ENCODE data around the gene GALP.
"Not testable (repeated sequence)": the region's sequence is repeated elsewhere in the genome, so short reads cannot be mapped to it uniquely, and the experiment has no call there.

Gene GALP

DNA sequence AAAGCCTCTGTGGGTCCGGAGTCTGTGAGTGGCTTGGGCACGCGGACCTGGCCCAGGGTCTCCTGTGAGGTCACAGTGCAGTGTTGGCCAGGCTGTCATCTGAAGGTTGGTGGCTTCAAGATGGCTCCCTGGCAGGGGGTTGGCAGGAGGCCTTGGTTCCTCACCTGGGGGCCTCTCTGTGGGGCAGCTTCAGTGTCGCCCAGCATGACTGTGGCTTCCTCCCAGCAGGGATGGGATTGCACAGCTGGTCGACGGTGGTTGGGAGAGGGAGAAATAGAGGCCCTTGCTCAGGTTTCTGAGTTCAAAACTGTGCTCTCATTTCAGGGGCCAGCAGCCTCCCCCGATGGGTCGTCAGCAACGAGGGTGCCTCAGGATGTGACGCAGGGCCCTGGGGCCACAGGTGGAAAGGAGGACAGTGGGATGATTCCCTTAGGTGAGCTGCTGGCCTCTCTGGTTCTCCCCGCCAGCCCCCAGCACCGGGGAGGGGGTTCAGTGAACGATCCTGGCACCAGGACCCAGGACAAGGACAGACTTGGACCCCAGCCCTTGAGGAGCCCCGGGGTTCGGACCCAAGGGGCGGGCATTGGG lies 17.5 kb upstream of the GALP start:
- H3K4me3 ChIP-seq (ENCODE audit: low read length), result no peak overlapping the region
- no peak for TF ChIP-seq ZNF274 (IDR thresholded peaks at IDR 0.05; ENCODE audit: low read depth, low read length)

DNA sequence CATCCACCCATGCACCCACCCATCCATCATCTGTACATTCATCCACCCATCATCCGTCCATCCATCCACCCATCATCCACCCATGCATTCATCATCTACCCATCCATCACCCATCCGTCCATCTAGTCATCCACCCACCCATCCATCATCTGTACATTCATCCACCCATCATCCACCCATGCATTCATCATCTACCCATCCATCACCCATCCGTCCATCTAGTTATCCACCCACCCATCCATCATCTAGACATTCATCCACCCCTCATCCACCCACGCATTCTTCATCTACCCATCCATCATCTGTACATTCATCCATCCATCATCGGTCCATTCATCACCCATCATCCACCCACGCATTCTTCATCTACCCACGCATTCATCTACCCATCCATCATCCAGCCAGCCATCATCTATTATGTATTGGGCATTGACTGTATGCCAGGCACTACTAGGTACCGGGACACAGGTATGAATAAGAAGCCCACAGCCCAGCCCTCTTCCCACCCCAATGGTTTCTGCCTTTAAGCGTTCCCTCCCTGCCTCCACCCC lies 16.7 kb upstream of the GALP start:
- H3K4me3 ChIP-seq (ENCODE audit: low read length), result no peak overlapping the region
- TF ChIP-seq ZNF274 (IDR thresholded peaks at IDR 0.05; ENCODE audit: low read depth, low read length), result no peak

DNA sequence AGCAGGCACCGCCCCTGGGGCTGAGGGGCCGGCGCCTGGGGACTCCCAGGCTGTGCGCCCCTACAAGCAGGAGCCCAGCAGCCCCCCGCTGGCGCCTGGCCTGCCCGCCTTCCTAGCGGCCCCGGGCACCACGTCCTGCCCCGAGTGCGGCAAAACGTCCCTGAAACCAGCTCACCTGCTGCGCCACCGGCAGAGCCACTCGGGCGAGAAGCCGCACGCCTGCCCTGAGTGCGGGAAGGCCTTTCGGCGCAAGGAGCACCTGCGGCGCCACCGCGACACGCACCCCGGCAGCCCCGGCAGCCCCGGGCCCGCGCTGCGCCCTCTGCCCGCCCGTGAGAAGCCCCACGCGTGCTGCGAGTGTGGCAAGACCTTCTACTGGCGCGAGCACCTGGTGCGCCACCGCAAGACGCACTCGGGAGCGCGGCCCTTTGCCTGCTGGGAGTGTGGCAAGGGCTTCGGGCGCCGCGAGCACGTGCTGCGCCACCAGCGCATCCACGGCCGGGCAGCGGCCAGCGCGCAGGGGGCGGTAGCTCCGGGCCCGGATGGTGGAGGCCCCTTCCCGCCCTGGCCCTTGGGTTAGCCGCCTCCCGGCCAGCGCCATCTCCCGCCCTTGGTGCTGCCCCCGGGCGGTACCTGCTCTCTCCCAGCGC lies 16.1 kb upstream of the GALP start:
- TF ChIP-seq ZNF274 (IDR thresholded peaks at IDR 0.05; ENCODE audit: low read depth, low read length), result no peak
- no peak overlapping the region for H3K4me3 ChIP-seq (ENCODE audit: low read length)

DNA sequence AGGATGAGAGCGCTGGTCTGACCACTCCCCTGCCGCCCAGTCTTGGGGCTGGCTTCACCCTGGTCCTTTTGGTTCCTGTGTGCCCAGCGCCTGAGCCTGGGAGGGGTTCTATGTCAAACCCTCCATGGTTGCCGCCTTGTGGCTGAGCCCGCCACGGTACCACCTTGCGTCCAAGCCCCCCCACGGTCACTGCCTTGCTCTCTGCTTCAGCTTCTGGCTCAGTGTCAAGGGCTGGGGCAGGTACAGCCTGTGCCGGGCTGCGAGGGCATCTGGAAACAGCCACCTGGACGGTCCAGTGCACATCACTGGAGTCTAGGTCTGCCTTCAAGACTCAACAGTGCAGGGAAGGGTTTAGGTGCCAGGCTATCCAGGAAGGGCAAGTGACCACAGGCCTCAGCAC lies 14.3 kb upstream of the GALP start:
- no peak overlapping the region for H3K4me3 ChIP-seq (ENCODE audit: low read length)
- TF ChIP-seq ZNF274 (IDR thresholded peaks at IDR 0.05; ENCODE audit: low read depth, low read length), result no peak

DNA sequence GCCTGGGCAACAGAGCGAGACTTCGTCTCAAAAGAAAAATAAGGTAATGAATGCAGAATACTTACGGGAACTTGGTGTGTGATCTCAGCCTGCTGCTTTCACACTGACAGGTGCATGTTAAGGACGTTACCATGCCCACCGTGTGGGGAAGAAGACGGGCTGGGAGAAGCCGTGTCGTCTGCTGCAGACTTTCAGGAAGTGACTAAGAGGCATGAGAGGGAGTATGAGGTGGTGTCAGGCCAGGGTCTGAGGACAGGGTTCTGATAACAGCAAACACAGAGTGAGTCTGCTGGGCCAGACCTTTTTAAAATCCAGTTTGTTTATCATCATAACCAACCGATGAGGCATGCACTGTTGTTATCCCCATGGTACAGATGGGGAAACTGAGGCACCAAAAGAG lies 13.6 kb upstream of the GALP start:
- no peak for TF ChIP-seq ZNF274 (IDR thresholded peaks at IDR 0.05; ENCODE audit: low read depth, low read length)

DNA sequence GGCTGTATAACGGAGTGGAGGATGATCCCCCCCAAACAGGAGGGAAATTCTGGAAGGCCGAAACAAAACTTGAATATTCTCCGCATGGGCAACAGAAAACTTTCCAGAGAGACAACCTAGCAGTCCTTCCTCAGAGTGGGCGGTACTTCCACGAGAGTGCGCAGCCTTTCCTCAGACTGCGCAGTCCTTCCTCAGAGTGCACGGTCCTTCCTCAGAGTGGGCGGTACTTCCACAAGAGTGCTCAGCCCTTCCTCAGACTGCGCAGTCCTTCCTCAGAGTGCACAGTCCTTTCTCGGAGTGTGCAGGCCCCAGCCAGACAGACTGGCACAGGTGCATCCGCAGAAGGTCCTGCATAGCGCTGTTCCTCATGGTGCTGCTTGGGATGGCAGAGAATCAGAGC lies 12.7 kb upstream of the GALP start:
- H3K4me3 ChIP-seq (ENCODE audit: low read length), result no peak overlapping the region
- TF ChIP-seq ZNF274 (IDR thresholded peaks at IDR 0.05; ENCODE audit: low read depth, low read length), result no peak

More for the DNA sequence above, 13.6 kb upstream of the GALP start:
- no peak overlapping the region for H3K4me3 ChIP-seq (ENCODE audit: low read length)

DNA sequence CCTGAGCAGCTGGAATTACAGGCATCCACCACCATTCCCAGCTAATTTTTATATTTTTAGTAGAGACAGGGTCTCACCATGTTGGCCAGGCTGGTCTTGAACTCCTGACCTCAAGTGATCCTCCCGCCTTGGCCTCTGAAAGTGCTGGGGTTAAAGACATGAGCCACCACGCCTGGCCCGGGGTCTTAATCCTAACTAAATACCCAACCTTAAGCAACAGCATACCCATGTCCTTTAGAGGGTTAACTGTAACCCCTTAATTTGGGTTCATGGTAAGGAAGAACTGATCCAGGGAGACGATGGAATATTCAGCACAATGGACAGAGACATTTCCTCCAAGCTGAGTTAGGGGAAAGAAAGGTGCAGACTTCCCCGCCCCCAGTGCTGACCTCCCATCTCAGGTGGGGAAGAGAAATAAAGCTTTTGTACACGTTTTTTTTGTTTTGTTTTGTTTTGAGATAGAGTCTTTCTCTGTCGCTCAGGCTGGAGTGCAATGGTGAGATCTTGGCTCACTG lies 8.7 kb upstream of the GALP start:
- no peak for TF ChIP-seq ZNF274 (IDR thresholded peaks at IDR 0.05; ENCODE audit: low read depth, low read length)

DNA sequence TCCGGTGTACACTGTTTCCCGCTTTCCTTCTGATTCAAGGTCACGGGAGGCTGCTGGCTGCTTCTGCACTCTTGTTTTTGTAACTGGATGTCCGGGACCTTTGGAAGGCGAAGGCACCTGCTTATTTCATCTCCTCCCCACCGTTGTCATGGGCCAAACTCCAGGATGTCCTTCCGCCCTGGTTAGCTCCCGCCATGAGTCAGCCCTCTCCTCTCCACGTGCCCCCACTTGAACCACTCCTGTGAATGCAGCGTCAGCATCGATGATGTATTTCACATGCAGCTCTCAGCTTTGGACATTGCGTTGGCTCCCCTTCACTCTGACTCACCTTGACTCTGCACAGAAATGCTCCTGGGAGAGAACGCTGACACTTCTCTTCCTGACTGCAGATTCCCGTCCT lies 5.5 kb upstream of the GALP start:
- no peak for TF ChIP-seq ZNF274 (IDR thresholded peaks at IDR 0.05; ENCODE audit: low read depth, low read length)

More for the DNA sequence above, 8.7 kb upstream of the GALP start:
- no peak overlapping the region for H3K4me3 ChIP-seq (ENCODE audit: low read length)

DNA sequence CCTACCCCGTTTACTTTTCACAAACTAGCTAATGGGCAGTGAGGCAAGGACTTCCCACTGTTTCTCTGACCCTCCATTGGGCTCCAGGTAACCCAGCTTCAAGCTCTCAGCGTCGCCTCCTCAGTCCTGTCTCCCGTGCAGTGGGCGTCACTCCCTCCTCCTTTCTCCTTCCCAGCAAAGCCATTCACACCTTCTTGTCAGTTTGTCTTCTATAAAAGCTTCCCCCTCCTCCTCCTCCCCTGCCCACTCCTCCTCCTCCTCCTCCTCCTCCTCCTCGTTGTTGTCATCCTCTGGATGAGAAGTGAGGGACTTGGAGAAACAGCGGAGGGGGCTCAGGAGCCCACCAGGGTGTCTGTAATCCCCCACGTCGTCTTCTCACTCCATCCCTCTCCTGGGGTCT lies 1.7 kb upstream of the GALP start:
- TF ChIP-seq ZNF274 (IDR thresholded peaks at IDR 0.05; ENCODE audit: low read depth, low read length), result no peak
- H3K4me3 ChIP-seq (ENCODE audit: low read length), result no peak overlapping the region

More for the DNA sequence above, 5.5 kb upstream of the GALP start:
- H3K4me3 ChIP-seq (ENCODE audit: low read length), result no peak overlapping the region

DNA sequence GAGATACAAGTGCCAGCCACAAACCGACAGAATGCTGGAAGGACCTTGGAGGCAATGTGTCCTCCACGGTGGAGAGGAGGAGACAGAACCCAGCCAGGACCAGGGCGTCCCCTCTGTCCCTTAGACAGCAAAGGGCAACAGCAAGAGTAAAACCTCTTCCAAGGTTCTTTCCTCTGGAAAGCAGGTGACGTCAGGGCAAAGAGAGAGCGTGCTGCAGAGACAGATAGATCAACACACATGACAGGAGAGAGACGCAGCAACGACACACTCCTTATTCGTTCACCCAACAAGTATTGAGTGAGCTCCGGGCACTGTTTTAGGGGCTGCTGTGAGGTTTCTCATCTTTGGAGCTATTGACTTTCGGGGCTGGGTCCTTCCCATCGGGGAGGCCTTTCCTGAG lies 1.3 kb upstream of the GALP start:
- H3K4me3 ChIP-seq (ENCODE audit: low read length), result no peak overlapping the region
- TF ChIP-seq ZNF274 (IDR thresholded peaks at IDR 0.05; ENCODE audit: low read depth, low read length), result no peak

DNA sequence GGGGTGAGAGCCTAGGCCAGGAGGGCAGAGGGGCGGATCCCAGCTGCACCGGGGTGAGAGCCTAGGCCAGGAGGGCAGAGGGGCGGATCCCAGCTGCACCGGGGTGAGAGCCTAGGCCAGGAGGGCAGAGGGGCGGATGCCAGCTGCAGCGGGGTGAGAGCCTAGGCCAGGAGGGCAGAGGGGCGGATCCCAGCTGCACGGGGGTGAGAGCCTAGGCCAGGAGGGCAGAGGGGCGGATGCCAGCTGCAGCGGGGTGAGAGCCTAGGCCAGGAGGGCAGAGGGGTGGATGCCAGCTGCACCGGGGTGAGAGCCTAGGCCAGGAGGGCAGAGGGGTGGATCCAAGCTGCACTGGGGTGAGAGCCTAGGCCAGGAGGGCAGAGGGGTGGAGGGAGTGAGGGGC lies 502 bp downstream of the GALP start:
- H3K4me3 ChIP-seq (ENCODE audit: low read length), result not testable (repeated sequence)

DNA sequence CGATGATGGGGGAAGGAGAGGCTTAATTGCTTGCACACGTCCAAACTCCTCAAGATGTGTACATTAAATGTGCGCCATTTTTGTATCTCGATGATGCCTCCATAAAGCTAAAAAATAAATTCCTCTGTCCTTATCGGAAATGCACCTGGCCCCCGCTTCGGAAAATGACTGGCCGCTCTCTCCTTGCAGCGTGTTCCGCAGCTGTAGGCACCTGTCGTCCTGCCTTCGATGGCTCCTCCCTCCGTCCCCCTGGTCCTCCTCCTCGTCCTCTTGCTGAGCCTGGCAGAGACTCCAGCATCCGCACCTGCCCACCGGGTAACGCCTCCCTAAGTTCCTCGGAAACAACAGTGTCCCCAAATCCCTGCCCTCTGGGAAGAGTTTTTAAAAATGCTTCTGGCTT lies 1.1 kb downstream of the GALP start:
- no peak for TF ChIP-seq ZNF274 (IDR thresholded peaks at IDR 0.05; ENCODE audit: low read depth, low read length)
- H3K4me3 ChIP-seq (ENCODE audit: low read length), result no peak overlapping the region

DNA sequence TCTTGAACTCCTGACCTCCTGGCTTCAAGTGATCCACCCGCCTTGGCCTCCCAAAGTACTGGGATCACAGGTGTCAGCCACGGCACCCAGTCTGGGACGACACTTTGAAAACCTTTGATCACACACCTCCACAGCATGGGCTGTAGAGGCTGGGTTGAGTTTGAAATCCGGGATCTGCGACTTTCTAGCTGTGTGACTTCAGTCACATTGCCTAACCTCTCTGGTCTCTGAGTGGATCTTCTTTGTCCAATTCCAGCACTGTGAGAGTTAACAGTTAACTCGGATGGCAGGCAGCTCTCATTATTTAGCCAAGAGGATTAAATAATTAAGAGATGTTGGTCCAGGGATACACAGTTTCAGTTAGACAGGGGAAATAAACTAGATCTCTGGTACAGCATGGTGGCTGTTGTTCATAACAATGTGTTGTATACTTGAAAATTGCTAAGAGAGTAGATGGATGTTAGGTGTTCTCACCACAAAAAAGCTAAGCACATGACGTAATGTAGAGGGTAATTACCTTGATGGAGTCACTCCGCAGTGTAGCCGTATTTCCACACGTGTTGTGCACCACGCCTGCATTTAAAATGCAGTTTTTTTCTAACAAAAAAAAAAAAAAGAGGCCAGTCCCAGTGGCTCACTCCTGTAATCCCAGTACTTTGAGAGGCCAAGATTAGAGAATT lies 1.9 kb downstream of the GALP start:
- H3K4me3 ChIP-seq (ENCODE audit: low read length), result no peak overlapping the region
- no peak for TF ChIP-seq ZNF274 (IDR thresholded peaks at IDR 0.05; ENCODE audit: low read depth, low read length)

DNA sequence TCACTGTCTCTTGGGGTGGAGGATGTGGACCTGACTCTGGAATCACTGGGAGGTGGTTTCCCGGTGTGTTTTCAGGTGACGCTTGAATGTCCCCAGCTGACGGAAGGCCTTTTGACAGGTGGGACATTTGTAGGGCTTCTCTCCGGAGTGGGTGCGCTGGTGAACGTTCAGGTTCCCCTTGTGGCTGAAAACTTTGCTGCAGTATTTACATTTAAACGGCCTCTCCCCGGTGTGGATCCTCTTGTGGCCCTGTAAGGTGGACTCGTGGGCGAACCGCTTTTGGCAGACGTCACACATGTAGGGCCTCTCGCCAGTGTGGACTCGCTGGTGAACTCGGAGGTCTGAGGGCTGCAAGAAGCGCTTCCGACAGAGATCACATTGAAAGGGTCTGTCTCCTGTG lies 14.0 kb downstream of the GALP start:
- no peak overlapping the region for H3K4me3 ChIP-seq (ENCODE audit: low read length)
- no peak for TF ChIP-seq ZNF274 (IDR thresholded peaks at IDR 0.05; ENCODE audit: low read depth, low read length)

DNA sequence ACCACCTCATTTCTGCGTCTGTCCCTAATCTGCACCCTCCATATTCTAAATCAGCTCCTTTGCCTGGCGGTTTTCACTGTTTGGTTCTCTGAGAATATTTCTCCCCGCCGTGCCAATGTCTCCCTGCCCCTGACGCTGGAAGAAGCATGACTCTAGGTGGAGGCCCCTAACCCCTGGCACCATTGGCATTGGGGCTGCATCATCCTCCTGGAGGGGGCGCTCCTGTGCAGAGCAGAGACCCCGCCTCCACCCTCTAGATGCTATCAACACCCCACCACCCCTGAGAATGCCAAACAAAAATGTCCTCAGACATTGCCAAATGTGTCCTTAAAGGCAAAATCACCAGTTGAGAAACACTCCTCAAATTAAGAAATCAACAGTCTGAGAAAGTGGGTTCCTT lies 15.3 kb downstream of the GALP start:
- no peak for TF ChIP-seq ZNF274 (IDR thresholded peaks at IDR 0.05; ENCODE audit: low read depth, low read length)
- H3K4me3 ChIP-seq (ENCODE audit: low read length), result no peak overlapping the region

Measured in GM08714 (cell line).